Hematopoietic multipotent progenitor cell treated with erythropoietin and hydrocortisone succinate and interleukin-3 and kit ligand, for 6 days (in vitro differentiated cells): ENCODE results near the gene CCDC197.

Experiments
- DNase-seq: peaks from one replicate; pipeline ENCODE4 v3.0.0-alpha.2; 2015

CCDC197 gene

GRCh38 chr14:93962701-93963601 is 34.1 kb upstream of the CCDC197 start:
- peak; percentile 55 for DNase-seq

- no peak for DNase-seq
Observed at GRCh38 chr14:93963692-93964091, 33.4 kb upstream of the CCDC197 start.

- DNase-seq: no peak
Observed at GRCh38 chr14:93964281-93964680, 32.8 kb upstream of the CCDC197 start.

DNA sequence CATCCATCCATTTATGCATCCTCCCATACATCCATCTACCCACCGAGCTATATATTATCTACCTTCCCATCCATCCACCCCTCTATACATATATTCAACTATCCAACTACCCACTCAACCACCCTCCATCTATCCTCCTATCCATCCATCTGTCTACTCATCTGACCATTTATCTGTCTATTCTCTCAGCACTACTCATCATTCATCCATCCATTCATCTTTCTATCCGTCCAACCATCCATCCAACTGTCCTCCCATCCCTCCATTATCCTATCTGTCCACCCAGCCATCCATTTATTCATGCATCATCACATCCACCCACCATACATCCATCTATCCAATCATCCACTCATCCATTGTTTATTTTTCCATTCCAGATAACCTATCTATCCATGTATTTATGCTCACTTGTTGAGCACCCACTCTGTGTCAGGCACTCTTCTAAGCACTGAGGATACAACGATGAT is 32.2 kb upstream of the CCDC197 start:
- DNase-seq: no peak

- DNase-seq: no peak
Observed at GRCh38 chr14:93965287-93965821, 31.7 kb upstream of the CCDC197 start.

DNA sequence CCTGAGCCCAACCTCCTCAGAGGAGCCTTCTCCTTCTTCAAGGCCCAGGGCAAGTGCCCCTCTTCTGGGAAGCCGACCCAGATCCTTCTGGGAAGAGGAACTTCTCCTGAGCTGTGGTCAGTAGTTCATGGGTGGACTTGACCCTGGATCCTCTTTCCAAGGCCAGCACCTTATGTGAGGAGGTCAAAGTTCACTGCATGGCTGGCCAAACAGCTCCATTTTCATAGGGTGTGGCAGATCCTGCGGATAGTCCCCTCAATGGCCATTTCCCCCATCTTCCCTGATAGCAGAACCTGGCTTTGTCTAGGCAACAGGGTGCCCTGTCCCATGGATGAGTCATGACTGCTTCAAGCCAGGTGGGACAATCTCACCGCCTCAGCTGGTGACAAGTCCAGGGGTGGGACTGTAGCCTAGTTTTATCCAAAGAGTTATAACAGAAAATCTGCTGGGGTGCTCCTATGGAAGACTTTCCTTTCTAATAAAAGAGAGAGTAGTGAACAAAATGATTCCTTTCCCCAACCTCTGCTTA is 31.1 kb upstream of the CCDC197 start:
- DNase-seq: no peak

DNA sequence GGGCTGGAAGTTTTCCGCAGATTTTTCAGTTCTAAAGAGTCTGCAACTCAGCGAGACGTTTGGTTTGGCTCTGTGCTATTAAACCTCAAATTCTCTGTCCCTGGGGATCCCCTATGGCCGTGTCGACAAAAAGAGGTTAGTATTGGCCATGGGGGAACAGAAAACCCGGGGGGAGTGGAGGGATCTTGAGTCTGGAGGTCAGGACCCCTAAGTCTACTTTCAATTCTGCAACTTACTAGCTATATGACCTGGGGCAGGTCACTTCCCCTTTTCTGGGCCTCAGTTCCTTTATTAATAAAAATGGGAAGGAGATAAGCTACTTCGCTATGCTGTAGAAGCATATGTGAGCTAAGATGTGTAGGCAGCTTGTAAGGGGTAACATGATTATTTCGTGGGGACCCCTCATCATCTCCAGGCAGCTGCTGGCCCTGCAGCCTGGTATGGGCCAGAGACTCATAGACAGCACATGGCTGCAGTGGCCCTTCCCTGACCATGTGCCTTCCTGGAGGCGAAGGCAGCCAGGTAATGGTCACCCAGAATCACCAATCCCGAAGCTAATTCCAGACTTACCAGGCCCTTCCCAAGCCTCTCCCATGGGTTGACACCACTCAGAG is 29.4 kb upstream of the CCDC197 start:
- peak; percentile 49 for DNase-seq

DNA sequence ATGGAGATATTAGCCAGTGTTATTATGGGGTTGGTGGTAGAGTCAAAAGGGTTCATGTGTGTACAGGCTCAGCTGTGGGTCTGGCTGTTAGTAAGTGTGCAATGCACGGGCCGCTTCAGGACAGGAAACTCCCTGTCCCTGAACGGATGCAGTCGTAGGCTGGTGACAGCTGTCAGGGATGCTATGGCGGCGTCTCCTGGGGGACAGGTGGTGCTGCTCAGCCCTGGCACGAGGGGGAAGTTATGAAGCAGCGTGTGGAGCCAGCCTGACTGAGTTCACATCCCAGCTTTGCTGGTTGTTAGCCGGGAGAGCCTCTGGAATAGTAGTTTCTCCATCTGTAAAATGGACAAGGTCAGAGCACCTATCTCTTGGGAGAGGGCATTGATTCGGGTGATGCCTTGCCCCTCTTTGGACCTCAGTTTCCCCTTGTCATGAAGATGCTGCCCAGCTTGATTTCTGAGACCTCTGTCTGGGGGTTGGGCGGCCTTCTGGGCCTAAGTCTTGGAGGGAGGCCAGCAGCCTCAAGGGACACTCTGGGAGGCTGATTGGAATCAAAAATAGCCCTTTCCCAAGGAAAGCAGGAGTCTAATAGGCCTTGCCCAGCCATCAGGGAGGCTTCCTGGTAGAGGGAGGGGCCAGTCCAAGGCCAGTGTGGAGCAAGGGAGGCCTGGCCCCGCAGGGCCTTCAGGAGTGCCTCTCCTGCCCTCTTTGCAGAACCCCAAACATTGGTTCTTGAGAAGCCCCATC is 27.8 kb upstream of the CCDC197 start:
- no peak for DNase-seq

GRCh38 chr14:93970585-93970964 is 26.5 kb upstream of the CCDC197 start:
- DNase-seq: peak; percentile 68

DNA sequence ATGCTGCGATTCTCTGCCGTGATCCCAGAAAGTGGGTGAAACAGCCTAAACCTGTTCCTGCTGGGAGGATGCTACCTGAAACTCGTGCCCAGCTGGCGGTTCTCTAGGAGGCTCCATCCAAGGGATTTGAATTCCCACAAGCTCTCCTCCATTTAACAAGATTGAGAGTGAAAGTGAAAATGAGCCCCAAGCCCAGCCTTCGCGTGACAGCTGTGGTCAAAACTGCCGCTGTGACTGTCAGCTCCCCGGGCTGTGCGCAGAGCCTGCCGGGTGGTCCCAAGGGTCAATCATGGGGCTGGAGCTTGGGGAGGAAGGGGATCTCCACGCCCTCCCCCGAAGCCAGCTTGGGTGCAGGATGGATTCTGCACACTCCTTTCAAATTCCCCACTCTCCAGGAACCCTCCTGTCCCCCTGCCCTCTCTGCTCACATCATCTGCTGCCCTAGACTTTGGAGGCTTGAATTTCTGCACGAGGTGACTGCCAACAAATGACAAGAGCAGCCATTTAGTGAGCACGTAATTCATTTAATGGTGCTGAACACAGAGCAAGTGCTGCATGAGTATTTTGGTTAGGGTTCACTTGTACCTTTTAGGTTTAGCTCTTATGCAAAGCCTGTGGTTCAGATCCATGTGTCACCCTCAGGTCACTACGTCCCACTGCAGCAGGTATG is 26.0 kb upstream of the CCDC197 start:
- DNase-seq: no peak

DNA sequence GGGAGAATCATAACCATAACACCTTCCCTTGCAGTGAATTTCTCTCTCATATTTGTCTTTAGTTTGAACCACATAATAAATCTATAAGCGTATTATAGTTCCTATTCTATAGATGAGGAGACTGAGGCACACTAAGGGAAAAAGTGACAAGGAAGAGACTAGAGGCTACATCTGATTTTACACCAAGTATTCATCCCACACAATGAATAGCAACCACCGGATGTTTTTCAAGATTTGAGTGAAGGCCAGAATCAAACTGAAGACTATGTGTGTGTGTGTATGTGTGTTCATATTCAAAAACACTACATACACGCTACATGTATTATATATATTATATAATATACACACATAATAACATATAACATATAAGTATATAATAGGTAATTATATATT is 25.5 kb upstream of the CCDC197 start:
- no peak for DNase-seq

- DNase-seq: no peak
Observed at GRCh38 chr14:93972618-93973205, 24.4 kb upstream of the CCDC197 start.

DNA sequence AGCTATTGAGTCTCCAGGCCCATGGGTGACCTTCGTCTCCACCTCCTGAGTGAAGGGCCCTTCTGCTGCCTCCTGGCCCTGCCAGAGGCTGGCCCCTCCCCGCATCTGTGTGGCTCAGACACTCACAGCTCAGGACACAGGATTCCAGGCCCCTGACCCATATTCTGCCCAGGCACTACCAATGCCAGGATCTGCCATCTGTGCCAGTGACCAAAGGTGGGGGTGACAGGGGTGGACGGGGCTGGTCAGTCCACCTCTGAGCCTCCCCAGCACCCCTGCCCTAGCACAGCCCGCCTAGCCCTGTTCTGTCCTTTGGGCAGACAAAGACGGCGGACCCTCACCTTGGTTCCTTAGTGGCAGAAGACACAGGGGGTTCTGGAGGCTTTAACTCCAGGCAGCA is 23.5 kb upstream of the CCDC197 start:
- no peak for DNase-seq

DNA sequence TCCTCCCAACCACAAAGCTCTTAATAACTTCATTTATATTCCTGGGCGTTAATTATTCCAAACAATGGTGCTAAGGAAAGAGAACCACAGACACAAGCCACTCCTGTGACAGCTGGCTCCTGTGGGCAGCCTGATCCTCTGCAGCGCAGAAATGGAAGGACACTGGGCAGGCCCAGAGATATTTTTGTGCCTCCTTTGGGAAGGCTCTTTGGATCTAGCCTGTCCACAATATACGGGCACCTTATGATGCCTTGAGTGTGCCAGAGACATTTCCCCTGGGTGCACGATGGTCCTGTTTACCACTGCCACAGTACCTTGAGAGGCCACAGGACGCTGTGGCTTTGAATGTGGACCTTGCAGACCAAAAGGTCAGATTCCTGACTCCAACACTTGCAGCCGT is 22.8 kb upstream of the CCDC197 start:
- DNase-seq: no peak

- DNase-seq: peak; percentile 31
Observed at GRCh38 chr14:93974833-93975232, 22.3 kb upstream of the CCDC197 start.

DNA sequence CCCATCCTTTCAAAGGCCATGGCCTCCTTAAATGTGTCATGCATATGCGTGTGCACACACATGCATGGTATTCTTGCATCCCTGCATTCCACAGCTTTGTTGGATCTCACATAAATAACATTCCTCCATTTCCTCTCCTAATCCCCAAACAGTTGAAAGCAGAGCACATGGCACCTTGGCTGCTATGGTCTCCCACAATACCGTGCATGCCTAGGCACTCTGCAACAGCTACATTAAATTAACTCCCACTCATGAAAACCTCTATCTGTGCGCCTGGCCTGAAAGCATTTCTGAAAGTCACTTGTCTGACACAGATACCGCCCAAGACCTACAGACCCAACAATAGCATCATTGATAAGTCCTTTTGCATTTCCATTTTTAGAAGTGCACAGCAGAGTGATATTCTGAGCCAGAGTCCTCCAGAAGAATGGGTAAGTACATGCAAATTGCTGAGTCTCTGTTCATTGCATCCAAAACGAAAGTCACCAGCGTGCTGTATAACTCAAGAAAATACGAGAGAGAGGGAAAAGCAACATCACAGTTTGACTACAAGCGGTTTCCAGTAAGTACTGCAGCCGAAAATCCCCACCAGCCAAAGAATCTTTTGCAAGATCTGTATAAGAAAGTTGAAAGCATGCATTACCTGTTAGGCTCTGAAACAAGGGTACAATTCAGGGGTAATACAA is 21.2 kb upstream of the CCDC197 start:
- DNase-seq: no peak

DNA sequence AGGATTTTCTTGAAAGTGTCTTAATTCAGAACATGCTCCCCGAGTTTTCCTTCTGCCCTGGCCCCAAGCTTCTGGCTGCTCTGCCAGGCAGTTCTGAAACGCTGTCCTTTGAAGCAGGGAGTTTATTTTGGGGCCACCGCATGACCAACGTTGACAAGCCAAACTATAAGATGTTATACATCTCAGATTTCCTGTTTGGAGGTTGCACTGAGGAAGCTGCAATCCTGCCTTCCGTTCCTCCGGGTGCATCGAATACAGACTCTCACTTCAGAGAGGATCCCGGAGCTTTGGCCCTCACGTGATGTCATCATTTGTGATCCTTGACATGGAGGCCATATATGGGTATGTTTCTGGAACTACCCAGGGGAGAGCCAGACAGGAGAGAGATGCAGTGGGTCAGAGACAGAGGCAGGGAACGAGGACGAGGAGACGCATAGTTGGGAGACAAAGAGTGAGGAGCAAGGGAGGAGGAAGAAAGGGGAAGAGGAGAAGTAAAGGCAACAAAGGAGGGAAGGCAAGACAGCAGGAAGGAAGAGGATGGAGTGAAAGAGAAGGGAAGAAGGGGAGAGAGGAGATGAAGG is 20.5 kb upstream of the CCDC197 start, which contains the start of gene ASB2:
Gene ASB2 (minus strand): TSS at position 94 of the 581 bp plus-strand sequence. CDS start 12,031 bp downstream, outside the sequence.
- no peak for DNase-seq

GRCh38 chr14:93977171-93977570 is 19.9 kb upstream of the CCDC197 start:
- DNase-seq: no peak

- DNase-seq: peak; percentile 48
Observed at GRCh38 chr14:93977790-93978581, 19.1 kb upstream of the CCDC197 start.

GRCh38 chr14:93978735-93979134 is 18.4 kb upstream of the CCDC197 start:
- no peak for DNase-seq
